GM23248 (cell line): ENCODE measurements around the gene CES2.

Experiments
- EZH2 ChIP-seq: fragments of 200-600 bp; sonication (generic); IDR thresholded peaks from 2 replicates; pipeline ENCODE4 v1.6.1; 2018; ENCODE audit warnings: antibody characterized with exemption, mild to moderate bottlenecking; ENCODE audit not compliant: insufficient read depth, poor library complexity, severe bottlenecking
- EZH2phosphoT487 ChIP-seq: fragments of 200-600 bp; sonication (generic); IDR thresholded peaks from 2 replicates; pipeline ENCODE4 v1.6.1; 2018; ENCODE audit warnings: antibody characterized with exemption, moderate library complexity, mild to moderate bottlenecking, low read depth; ENCODE audit not compliant: insufficient read depth

- no peak for TF ChIP-seq EZH2
- TF ChIP-seq EZH2phosphoT487, result no peak
Measured at GRCh38 chr16:66931665-66932064, 3.7 kb upstream of the CES2 start.
